Effector memory CD8-positive, alpha-beta T cell (primary cell): ENCODE results near the gene DNMT3L.

Experiments
- ATAC-seq: fragments of 150-1000 bp; cut with Tn5 transposase; replicated peaks from 2 replicates; pipeline ENCODE4 v1.10.0; 2021; ENCODE audit warnings: mild to moderate bottlenecking, moderate library complexity
- DNase-seq, 3 experiments: peaks; one replicate each; pipeline ENCODE4 v3.0.0; 2021
- H3K27ac Mint-ChIP-seq, 2 donors: one replicate each; pipeline ENCODE4 v1.8.0; 2022; ENCODE audit warnings: mild to moderate bottlenecking in 2 of 2, mixed read lengths in 2 of 2, moderate library complexity in 2 of 2
- H3K27me3 Mint-ChIP-seq, 2 donors: one replicate each; pipeline ENCODE4 v1.8.0; 2022; ENCODE audit warnings: mixed read lengths in 2 of 2
- H3K36me3 Mint-ChIP-seq: one replicate; pipeline ENCODE4 v1.8.0; 2022; ENCODE audit warnings: mild to moderate bottlenecking, moderate library complexity, mixed read lengths; ENCODE audit not compliant: insufficient read depth
- H3K4me1 Mint-ChIP-seq, 2 donors: one replicate each; pipeline ENCODE4 v1.8.0; 2022; ENCODE audit warnings: low read depth in 2 of 2, mixed read lengths in 2 of 2
- H3K4me3 Mint-ChIP-seq, 2 donors: one replicate each; pipeline ENCODE4 v1.8.0; 2022; ENCODE audit warnings: mild to moderate bottlenecking in 2 of 2, mixed read lengths in 2 of 2, moderate library complexity in 2 of 2
- H3K9me3 Mint-ChIP-seq, 2 donors: one replicate each; pipeline ENCODE4 v1.8.0; 2022; ENCODE audit warnings: mixed read lengths in 2 of 2

DNMT3L gene

DNA sequence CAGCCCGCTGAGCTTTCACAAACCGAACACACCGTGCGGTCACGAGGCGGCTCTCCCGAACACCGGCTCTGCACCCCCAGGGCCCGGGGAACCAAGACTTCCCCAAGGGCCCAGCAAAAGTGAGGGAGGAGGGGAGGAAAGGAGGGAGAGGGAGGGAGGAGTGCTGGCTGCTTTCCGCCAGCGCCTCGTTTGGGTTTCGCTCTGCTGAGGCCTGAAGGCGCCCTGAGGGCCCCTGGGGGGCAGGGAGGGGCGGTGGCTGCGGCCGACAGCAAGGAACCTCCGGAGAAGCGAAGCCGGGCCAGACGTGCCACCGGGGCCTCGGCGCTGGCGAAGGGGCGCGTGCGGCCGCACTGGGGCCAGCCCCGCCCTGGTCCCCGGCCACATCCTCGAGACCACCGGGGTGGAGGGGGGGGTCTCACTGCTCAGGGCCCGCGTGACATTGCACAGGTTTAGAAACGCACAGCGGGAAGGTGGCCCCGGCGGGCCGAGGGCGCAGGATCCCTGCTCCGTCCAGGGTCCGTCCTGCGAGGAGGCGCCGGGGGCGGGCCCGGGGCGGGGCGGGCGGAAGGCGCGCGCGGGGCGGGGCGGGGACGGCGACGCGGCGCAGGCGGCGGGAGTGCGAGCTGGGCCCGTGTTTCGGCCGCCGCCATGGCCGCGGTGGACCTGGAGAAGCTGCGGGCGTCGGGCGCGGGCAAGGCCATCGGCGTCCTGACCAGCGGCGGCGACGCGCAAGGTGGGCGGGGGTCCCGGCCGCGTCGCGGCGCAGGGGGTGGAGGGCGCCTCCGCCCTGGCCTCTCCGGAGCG lies 38.0 kb upstream of the DNMT3L start, which contains the start of gene PFKL:
Gene PFKL (plus strand): TSS at position 596 of the 804 bp plus-strand sequence. CDS start 53 bp downstream, at position 649.
- peaks cover 16% of the 10 kb centered on the region for H3K36me3 Mint-ChIP-seq
- peaks cover 37 to 42% of the 10 kb centered on the region in 2 donors for H3K4me1 Mint-ChIP-seq
- DNase-seq (peak; percentile 34 to 39 (median 35)), ATAC-seq (peak; percentile 55)
- peak within 1 kb of the TSS; percentile 79 to 86 for H3K27ac Mint-ChIP-seq
- no peaks in the 10 kb centered on the region for H3K27me3 Mint-ChIP-seq
- no peaks in the 10 kb centered on the region for H3K9me3 Mint-ChIP-seq
- peak within 1 kb of the TSS; percentile 80 to 83 for H3K4me3 Mint-ChIP-seq

DNA sequence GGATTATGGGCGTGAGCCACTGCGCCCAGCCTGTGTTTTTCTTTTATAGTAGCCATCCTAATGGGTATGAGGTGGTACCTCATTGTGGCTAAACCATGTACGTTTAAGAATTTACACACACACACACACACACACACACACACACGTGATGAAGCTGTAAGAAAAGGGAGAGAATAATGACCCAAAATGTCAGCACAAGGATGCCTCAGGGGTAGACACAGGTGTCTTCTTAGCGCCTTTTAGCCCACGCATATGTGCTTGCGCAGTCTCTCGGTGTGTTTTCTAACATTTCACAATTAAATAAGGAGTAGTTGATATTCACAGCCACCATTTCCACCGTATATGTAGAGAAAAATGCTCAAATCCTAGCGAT lies 37.4 kb upstream of the DNMT3L start:
- Mint-ChIP-seq H3K9me3 (no peaks in the 10 kb centered on the region), H3K4me3 (peak overlapping the region; percentile 80 to 83), H3K27me3 (no peaks in the 10 kb centered on the region), H3K4me1 (peaks cover 36 to 41% of the 10 kb centered on the region in 2 donors), H3K36me3 (peaks cover 16% of the 10 kb centered on the region), H3K27ac (peak overlapping the region; percentile 79 to 86)
- DNase-seq: no peak
- ATAC-seq: no peak

DNA sequence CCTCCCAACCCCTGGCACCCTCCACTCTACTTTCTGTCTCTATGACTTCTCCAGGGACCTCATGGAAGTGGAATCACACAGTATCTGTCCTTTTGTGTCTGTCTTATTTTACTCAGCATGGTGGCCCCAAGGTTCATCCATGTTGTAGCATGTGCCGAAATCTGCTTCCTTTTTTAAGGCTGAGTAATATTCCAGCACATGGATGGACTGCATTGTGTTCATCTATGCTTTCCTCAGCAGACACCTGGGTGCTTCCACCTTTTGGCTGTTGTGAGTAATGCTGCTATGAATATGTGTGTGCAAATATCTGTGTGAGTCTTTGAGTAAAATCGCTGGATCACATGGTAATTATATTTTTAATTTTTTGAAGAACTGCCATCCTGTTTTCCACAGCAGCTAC lies 36.6 kb upstream of the DNMT3L start:
- no peak for DNase-seq
- Mint-ChIP-seq H3K4me1 (peaks cover 32 to 41% of the 10 kb centered on the region in 2 donors), H3K36me3 (peaks cover 18% of the 10 kb centered on the region), H3K27me3 (no peaks in the 10 kb centered on the region), H3K4me3 (peak overlapping the region; percentile 44 to 83), H3K27ac (peak overlapping the region; percentile 25 to 79), H3K9me3 (no peaks in the 10 kb centered on the region)
- no peak for ATAC-seq

DNA sequence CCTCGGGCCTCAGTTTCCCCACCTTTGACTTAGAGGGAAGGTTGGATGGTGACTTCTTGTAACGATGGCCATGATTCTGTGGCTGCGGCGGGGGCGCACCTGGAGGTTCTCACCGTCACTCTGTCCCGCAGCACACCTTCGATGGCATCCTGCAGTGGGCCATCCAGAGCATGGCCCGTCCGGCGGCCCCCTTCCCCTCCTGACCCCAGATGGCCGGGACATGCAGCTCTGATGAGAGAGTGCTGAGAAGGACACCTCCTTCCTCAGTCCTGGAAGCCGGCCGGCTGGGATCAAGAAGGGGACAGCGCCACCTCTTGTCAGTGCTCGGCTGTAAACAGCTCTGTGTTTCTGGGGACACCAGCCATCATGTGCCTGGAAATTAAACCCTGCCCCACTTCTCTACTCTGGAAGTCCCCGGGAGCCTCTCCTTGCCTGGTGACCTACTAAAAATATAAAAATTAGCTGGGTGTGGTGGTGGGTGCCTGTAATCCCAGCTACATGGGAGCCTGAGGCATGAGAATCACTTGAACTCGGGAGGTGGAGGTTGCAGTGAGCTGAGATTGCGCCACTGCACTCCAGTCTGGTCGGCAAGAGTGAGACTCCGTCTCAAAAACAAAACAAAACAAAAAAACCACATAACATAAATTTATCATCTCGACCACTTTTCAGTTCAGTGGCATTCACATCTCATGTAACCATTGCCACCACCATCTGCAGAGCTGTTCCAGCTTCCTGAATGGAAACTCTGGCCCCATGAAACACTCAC lies 36.0 kb upstream of the DNMT3L start:
- H3K27me3 Mint-ChIP-seq: no peaks in the 10 kb centered on the region
- no peaks in the 10 kb centered on the region for H3K9me3 Mint-ChIP-seq
- DNase-seq: peak; percentile 59 to 66 (median 61)
- H3K4me1 Mint-ChIP-seq: peaks cover 31 to 41% of the 10 kb centered on the region in 2 donors
- H3K27ac Mint-ChIP-seq: peak overlapping the region; percentile 25 to 79
- peaks cover 18% of the 10 kb centered on the region for H3K36me3 Mint-ChIP-seq
- ATAC-seq: peak; percentile 57
- peak overlapping the region; percentile 37 to 83 for H3K4me3 Mint-ChIP-seq

DNA sequence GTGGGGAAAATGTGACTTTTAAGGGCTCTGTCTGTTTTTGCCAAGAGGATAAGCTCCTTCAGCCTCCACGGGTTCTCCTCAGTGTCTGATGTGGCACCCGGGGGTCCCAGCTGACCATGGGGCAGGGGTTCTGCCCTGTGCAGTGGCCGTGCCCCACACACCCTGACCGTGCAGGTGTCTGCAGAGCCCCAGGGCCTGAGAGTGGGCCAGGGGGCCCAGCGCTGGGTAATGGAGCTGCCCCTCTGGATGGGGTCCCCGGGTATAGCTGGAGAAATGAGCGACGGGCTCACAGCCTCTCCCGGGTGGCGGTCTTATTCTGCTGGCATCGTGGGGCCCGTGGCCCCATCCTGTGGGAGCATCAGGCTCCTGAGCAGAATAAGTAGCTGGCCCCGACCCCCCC lies 35.2 kb upstream of the DNMT3L start:
- DNase-seq (no peak), ATAC-seq (no peak)
- Mint-ChIP-seq H3K4me3 (no peak overlapping the region), H3K4me1 (peaks cover 23 to 35% of the 10 kb centered on the region in 2 donors), H3K36me3 (peaks cover 18% of the 10 kb centered on the region), H3K27ac (no peak overlapping the region), H3K9me3 (no peaks in the 10 kb centered on the region), H3K27me3 (peaks cover 0 to 6% of the 10 kb centered on the region in 2 donors)

- H3K4me3 Mint-ChIP-seq: no peak overlapping the region
- no peak overlapping the region for H3K27ac Mint-ChIP-seq
- DNase-seq: no peak
- H3K27me3 Mint-ChIP-seq: peaks cover 0 to 6% of the 10 kb centered on the region in 2 donors
- ATAC-seq: no peak
- H3K9me3 Mint-ChIP-seq: no peaks in the 10 kb centered on the region
- H3K4me1 Mint-ChIP-seq: peaks cover 19 to 29% of the 10 kb centered on the region in 2 donors
- peaks cover 18% of the 10 kb centered on the region for H3K36me3 Mint-ChIP-seq
These were observed 34.4 kb upstream of the DNMT3L start for GRCh38 chr21:44296103-44296519.

- Mint-ChIP-seq H3K36me3 (peaks cover 14% of the 10 kb centered on the region), H3K9me3 (no peaks in the 10 kb centered on the region), H3K4me3 (no peak overlapping the region), H3K27me3 (peaks cover under 1 to 8% of the 10 kb centered on the region in 2 donors), H3K27ac (peak overlapping the region; percentile 38 to 51), H3K4me1 (peaks cover 15 to 29% of the 10 kb centered on the region in 2 donors)
- no peak for DNase-seq
- no peak for ATAC-seq
These were observed 33.9 kb upstream of the DNMT3L start for GRCh38 chr21:44295646-44296045.

GRCh38 chr21:44295163-44295573 lies 33.5 kb upstream of the DNMT3L start:
- peaks cover 15 to 33% of the 10 kb centered on the region in 2 donors for H3K4me1 Mint-ChIP-seq
- DNase-seq: no peak
- H3K36me3 Mint-ChIP-seq: peaks cover 16% of the 10 kb centered on the region
- no peak overlapping the region for H3K4me3 Mint-ChIP-seq
- H3K27me3 Mint-ChIP-seq: peaks cover 5 to 12% of the 10 kb centered on the region in 2 donors
- H3K27ac Mint-ChIP-seq: peak overlapping the region; percentile 38 to 51
- ATAC-seq: no peak
- no peaks in the 10 kb centered on the region for H3K9me3 Mint-ChIP-seq

DNA sequence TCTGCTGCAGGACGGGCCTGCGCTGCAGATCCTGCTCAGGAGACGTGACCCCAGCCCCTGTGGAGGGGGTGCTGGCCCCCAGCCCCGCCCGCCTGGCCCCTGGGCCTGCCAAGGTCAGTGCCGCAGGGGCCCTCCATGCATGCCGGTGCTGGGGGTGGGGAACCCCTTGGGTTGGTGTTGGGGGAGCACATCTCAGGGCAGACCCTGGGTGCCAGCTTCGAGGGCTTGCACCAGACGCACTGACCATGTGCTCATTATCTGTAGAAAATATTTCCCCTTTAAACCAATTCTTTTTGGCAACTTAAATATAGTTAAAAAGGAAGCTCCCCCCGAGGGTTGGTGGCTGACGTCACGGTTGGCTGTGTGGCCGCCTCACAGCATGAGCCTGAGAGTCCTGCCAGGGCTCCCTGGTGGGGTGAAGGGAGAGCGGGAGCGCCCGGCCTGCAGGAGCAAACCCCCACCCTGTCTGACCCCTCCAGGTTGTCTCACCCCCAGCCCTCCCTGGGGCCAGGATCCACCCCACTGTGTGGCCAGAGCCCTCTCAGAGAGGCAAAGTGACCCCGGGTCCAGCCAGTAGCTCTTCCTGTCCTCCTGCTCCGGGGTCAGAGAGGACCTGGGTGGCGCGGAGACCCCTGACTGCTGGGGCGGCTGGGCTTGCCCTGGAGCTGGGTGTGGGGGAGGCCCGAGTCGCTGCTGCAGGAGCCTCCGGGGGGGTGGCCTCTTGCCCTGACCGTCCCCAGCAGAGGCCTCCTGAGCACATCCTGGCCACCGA lies 32.9 kb upstream of the DNMT3L start:
- Mint-ChIP-seq H3K4me1 (peaks cover 15 to 35% of the 10 kb centered on the region in 2 donors), H3K27me3 (peaks cover 6 to 17% of the 10 kb centered on the region in 2 donors), H3K4me3 (no peak overlapping the region), H3K27ac (peak overlapping the region; percentile 38 to 78), H3K36me3 (peaks cover 16% of the 10 kb centered on the region), H3K9me3 (no peaks in the 10 kb centered on the region)
- DNase-seq (peak in 2 of 3 experiments; percentile 26 to 36), ATAC-seq (no peak)

DNA sequence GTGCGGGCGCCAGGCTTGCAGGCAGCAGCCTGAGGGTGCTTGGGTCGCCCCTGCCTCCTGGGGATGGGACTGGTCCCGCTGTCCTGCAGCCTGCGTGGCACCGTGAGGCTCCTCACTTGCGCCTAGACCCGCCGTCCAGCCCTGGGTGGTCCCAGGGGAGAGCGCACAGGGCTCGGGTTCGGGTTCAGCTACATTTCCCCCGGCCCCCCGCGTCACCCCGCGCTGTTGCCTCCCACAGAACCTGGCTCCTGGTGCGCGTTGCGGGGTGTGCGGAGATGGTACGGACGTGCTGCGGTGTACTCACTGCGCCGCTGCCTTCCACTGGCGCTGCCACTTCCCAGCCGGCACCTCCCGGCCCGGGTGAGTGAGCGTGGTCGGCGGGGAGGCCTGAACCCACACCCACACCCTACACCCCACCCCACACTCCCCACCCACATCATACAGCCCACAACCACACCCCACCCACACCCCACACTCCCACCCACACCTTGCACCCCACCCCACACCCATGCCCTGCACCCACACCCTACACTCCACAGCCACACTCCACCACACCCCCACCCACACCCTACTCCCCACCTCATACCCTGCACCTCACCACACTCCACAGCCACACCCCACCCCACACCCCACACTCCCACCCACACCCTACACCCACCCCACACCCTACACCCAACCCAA lies 32.0 kb upstream of the DNMT3L start:
- peaks cover 16% of the 10 kb centered on the region for H3K36me3 Mint-ChIP-seq
- H3K27ac Mint-ChIP-seq: peak overlapping the region in 1 of 2 donors; percentile 78
- ATAC-seq: peak; percentile 72
- peaks cover 6 to 22% of the 10 kb centered on the region in 2 donors for H3K27me3 Mint-ChIP-seq
- peaks cover 10 to 31% of the 10 kb centered on the region in 2 donors for H3K4me1 Mint-ChIP-seq
- no peak overlapping the region for H3K4me3 Mint-ChIP-seq
- DNase-seq: peak in 2 of 3 experiments; percentile 49
- H3K9me3 Mint-ChIP-seq: no peaks in the 10 kb centered on the region

- H3K4me3 Mint-ChIP-seq: peak overlapping the region in 1 of 2 donors; percentile 38
- H3K9me3 Mint-ChIP-seq: no peaks in the 10 kb centered on the region
- H3K27ac Mint-ChIP-seq: no peak overlapping the region
These were observed 31.1 kb upstream of the DNMT3L start for GRCh38 chr21:44292812-44293195.

GRCh38 chr21:44291936-44292811 lies 30.5 kb upstream of the DNMT3L start:
- H3K27ac Mint-ChIP-seq: no peak overlapping the region
- peaks cover 6 to 36% of the 10 kb centered on the region in 2 donors for H3K27me3 Mint-ChIP-seq
- peaks cover 0 to 22% of the 10 kb centered on the region in 2 donors for H3K4me1 Mint-ChIP-seq
- no peaks in the 10 kb centered on the region for H3K9me3 Mint-ChIP-seq
- H3K4me3 Mint-ChIP-seq: no peak overlapping the region
- no peak for DNase-seq
- peaks cover 8% of the 10 kb centered on the region for H3K36me3 Mint-ChIP-seq
- no peak for ATAC-seq

More at GRCh38 chr21:44292812-44293195, 31.1 kb upstream of the DNMT3L start:
- Mint-ChIP-seq H3K27me3 (peaks cover 6 to 31% of the 10 kb centered on the region in 2 donors), H3K36me3 (peaks cover 13% of the 10 kb centered on the region), H3K4me1 (peaks cover under 1 to 26% of the 10 kb centered on the region in 2 donors)
- ATAC-seq (no peak), DNase-seq (no peak)
